ENCODE results near the gene TMEM132E. TPM values are rescaled to one million over a fixed set of nuclear protein-coding genes. Genes with fewer than 3 reads are reported as not detected.

The TMEM132E gene
- total and polyA plus RNA-seq, 2 of the 8 experiments (the other 6 are each of a cell fraction or from before 2014, with no cell fraction given): 0.45 to 0.60 TPM

DNA sequence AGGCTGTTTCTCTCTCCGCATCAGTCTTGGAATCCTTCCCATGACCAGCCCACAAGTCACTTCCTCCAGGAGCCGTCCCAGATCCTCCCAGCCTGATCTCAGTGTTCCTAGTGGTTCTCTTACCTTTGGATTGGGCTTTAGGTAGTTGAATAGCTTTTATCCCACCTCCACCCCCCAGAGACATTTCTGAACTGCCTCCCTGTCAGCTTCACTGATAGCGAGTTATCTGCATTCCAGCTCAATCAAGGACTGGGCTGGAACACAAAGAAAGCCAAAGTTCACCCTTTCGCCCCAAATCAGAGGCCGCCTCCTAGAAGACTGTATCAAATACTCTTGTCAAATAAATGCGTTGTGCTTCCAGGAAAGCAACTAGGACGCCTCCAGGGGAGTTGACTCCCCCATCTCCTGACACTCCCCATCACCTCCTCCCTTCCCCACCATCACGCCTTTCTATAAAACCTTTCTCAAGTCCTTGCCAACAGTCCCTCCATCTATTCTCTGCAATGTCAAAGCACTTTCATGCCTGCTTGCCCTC is 72.7 kb downstream of the TMEM132E start (continued):
- no peak for TF ChIP-seq TCF12 (IDR thresholded peaks at IDR 0.05; ENCODE audit: low read depth, low read length)

Data from H1 (cell line).